ENCODE measurements around the gene WNT3.

The WNT3 gene

DNA sequence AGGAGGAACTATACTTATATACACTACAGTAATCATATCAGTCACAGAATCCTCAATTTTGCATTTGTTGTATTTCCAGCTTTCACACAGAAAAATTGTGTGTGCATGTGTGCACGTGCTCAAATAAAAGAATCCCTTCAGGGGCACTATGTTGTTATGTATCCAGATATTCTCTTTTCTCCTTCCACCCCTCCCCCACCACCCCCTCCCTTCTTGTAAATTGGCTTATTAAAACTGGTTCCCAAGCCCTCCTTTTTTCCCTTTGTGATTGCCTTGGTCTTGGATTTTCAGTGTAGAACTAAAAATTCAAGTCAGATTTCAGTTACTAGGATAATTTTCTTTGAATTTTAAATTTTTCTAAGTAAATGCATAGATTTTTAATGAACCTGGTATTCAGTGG lies 86.3 kb downstream of the WNT3 start:
- Histone ChIP-seq H4K20me1 (ENCODE audit: insufficient read depth, low read length) (no peaks in the 10 kb centered on the region), H3K4me3 (ENCODE audit: low read depth, low read length, poor library complexity, severe bottlenecking) (no peak overlapping the region), H3K4me2 (ENCODE audit: low read length) (no peak overlapping the region), H3K27ac (ENCODE audit: low read depth, low read length, poor library complexity, severe bottlenecking) (no peak overlapping the region), H3K27me3 (ENCODE audit: insufficient read depth, low read length) (no peaks in the 10 kb centered on the region), H3K79me2 (ENCODE audit: insufficient read depth, low read length) (no peaks in the 10 kb centered on the region), H3K4me1 (ENCODE audit: insufficient read depth, low read length, severe bottlenecking) (peaks cover 18% of the 10 kb centered on the region), H3K36me3 (ENCODE audit: insufficient read depth, low read length) (peaks cover 49% of the 10 kb centered on the region), H3K9me3 (ENCODE audit: low read length) (no peaks in the 10 kb centered on the region), H3K9me2 (ENCODE audit: low read depth, low read length) (no peaks in the 10 kb centered on the region), H3F3A (ENCODE audit: insufficient read depth, low read length) (no peaks in the 10 kb centered on the region), H2AFZ (ENCODE audit: low read length) (no peak overlapping the region), H3K9ac (ENCODE audit: low read length) (no peak overlapping the region)
- TF ChIP-seq EZH2 (IDR thresholded peaks at IDR 0.05; ENCODE audit: borderline replicate concordance, low read length): no peak
- TF ChIP-seq, protein P1, sequence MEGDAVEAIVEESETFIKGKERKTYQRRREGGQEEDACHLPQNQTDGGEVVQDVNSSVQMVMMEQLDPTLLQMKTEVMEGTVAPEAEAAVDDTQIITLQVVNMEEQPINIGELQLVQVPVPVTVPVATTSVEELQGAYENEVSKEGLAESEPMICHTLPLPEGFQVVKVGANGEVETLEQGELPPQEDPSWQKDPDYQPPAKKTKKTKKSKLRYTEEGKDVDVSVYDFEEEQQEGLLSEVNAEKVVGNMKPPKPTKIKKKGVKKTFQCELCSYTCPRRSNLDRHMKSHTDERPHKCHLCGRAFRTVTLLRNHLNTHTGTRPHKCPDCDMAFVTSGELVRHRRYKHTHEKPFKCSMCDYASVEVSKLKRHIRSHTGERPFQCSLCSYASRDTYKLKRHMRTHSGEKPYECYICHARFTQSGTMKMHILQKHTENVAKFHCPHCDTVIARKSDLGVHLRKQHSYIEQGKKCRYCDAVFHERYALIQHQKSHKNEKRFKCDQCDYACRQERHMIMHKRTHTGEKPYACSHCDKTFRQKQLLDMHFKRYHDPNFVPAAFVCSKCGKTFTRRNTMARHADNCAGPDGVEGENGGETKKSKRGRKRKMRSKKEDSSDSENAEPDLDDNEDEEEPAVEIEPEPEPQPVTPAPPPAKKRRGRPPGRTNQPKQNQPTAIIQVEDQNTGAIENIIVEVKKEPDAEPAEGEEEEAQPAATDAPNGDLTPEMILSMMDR (IDR thresholded peaks at IDR 0.05; ENCODE audit: low read length): no peak

DNA sequence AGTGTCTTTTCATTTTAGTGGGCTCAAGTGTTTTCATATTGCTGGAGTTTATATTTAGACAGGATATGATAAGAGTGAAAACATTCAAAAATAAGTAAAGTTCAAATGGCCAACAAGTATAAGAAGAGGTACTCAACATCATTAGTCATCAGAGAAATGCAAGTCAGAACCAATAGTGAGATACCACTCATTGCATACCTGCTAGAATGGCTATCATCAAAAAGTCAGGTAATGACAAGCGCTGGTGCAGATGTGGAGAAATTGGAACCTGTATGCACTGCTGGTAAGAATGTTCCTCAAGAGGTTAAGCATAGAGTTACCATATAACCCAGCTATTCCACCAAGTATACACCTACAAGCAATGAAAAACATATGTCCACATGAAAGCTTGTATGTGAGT lies 87.8 kb downstream of the WNT3 start:
- Histone ChIP-seq H3K4me2 (ENCODE audit: low read length) (no peak overlapping the region), H3K4me3 (ENCODE audit: low read depth, low read length, poor library complexity, severe bottlenecking) (no peak overlapping the region), H3K79me2 (ENCODE audit: insufficient read depth, low read length) (no peaks in the 10 kb centered on the region), H3K9me2 (ENCODE audit: low read depth, low read length) (no peaks in the 10 kb centered on the region), H3K4me1 (ENCODE audit: insufficient read depth, low read length, severe bottlenecking) (peaks cover 3% of the 10 kb centered on the region), H2AFZ (ENCODE audit: low read length) (no peak overlapping the region), H3K27me3 (ENCODE audit: insufficient read depth, low read length) (no peaks in the 10 kb centered on the region), H3K36me3 (ENCODE audit: insufficient read depth, low read length) (peaks cover 59% of the 10 kb centered on the region), H4K20me1 (ENCODE audit: insufficient read depth, low read length) (no peaks in the 10 kb centered on the region), H3F3A (ENCODE audit: insufficient read depth, low read length) (no peaks in the 10 kb centered on the region), H3K9ac (ENCODE audit: low read length) (no peak overlapping the region), H3K27ac (ENCODE audit: low read depth, low read length, poor library complexity, severe bottlenecking) (no peak overlapping the region), H3K9me3 (ENCODE audit: low read length) (no peaks in the 10 kb centered on the region)
- no peak for TF ChIP-seq EZH2 (IDR thresholded peaks at IDR 0.05; ENCODE audit: borderline replicate concordance, low read length)
- TF ChIP-seq, protein P1 (IDR thresholded peaks at IDR 0.05; ENCODE audit: low read length): no peak

DNA sequence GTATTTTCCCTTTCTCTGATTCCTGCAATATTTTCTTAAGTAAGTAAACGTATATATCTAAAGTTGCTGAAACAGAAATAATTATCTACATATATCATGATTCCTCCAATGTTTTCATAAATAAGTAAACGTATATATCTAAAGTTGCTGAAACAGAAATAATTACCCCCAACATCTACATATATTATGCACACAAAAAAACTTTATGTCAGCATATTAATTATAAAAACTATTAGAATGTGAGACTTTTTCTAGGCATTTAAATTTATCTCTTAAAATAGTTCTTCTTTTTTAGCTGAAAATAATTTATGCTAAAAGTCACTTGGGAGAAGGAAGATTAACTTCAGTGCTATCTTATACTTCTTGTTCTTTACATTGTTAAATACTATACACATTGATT lies 88.5 kb downstream of the WNT3 start:
- Histone ChIP-seq H3K27ac (ENCODE audit: low read depth, low read length, poor library complexity, severe bottlenecking) (no peak overlapping the region), H3K79me2 (ENCODE audit: insufficient read depth, low read length) (no peaks in the 10 kb centered on the region), H3F3A (ENCODE audit: insufficient read depth, low read length) (no peaks in the 10 kb centered on the region), H4K20me1 (ENCODE audit: insufficient read depth, low read length) (no peaks in the 10 kb centered on the region), H3K9me3 (ENCODE audit: low read length) (no peaks in the 10 kb centered on the region), H3K9ac (ENCODE audit: low read length) (no peak overlapping the region), H3K9me2 (ENCODE audit: low read depth, low read length) (no peaks in the 10 kb centered on the region), H3K4me3 (ENCODE audit: low read depth, low read length, poor library complexity, severe bottlenecking) (no peak overlapping the region), H3K4me1 (ENCODE audit: insufficient read depth, low read length, severe bottlenecking) (no peaks in the 10 kb centered on the region), H3K4me2 (ENCODE audit: low read length) (no peak overlapping the region), H2AFZ (ENCODE audit: low read length) (no peak overlapping the region), H3K27me3 (ENCODE audit: insufficient read depth, low read length) (no peaks in the 10 kb centered on the region), H3K36me3 (ENCODE audit: insufficient read depth, low read length) (peaks cover 59% of the 10 kb centered on the region)
- TF ChIP-seq, protein P1 (IDR thresholded peaks at IDR 0.05; ENCODE audit: low read length): no peak

All from OCI-LY1 (cell line).